RWPE1 (cell line): Measurements from ENCODE around the gene KIZ.

Experiments used
- CTCF ChIA-PET: fragments of 350-600 bp; sonication (Branson Sonifier 250); formaldehyde crosslinking; extraction: SDS; loops from one replicate; lab custom pipeline; 2021; lab: Yijun Ruan, JAX
- POLR2A ChIA-PET: fragments of 400-600 bp; formaldehyde crosslinking; extraction: SDS; loops from one replicate; lab custom pipeline; 2020; ENCODE audit warnings: antibody characterized with exemption; ENCODE audit not compliant: low non-redundant PET; lab: Yijun Ruan, JAX
- DNase-seq: peaks from one replicate; pipeline ENCODE4 v3.0.0; 2012; ENCODE audit warnings: low spot score
- H3K27ac ChIP-seq: fragments of 450-650 bp; 2 replicates; pipeline ENCODE4 v1.5.1; 2017
- CTCF ChIP-seq: fragments of 450-650 bp; conservative IDR thresholded peaks from 2 replicates; pipeline ENCODE4 v1.5.1; 2017; ENCODE audit warnings: low read depth, mild to moderate bottlenecking

Gene KIZ

DNA sequence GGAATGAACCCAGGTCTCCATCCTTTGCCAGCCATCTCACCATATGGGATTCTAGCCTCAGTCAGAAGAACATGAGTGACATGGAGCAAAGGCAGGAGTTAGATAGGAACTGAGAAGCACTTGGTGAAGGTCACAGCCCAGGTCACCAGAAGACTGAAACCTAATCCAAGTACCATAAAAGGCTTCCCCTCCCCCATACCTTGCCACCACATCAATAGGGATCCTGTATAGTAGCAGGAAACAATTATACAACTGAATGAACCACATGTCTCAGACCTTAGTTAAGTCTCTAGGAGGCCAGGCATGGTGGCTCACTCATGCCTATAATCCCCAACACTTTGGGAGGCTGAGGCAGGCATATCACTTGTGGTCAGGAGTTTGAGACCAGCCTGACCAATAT, 49.6 kb downstream of the KIZ start:
- ChIA-PET POLR2A (no interaction called here), CTCF (no interaction called here)
- no peak for TF ChIP-seq CTCF
- no peak overlapping the region for H3K27ac ChIP-seq
- DNase-seq = no peak

- H3K27ac ChIP-seq = no peak overlapping the region
- ChIA-PET CTCF (no interaction called here), POLR2A (no interaction called here)
- no peak for DNase-seq
- TF ChIP-seq CTCF = no peak
These were observed 51.9 kb downstream of the KIZ start for GRCh38 chr20:21177767-21178166.

DNA sequence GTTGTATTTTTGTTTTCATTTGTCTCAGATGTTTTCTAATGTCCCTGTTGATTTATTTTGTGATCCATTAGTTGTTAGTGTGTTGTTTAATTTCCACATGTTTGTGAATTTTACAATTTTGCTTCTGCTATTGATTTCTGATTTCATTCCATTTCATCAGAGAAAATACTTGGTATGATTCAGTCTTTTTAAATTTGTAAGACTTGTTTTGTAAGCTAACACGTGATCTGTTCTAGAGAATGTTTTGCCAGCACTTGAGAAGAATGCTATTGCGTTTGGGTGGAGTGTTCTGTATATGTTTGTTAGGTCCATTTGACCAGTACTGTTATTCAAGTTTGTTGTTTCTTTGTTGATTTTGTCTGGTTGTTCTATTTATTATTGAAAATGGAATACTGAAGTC, 53.9 kb downstream of the KIZ start:
- POLR2A ChIA-PET = no interaction called here
- DNase-seq = no peak
- CTCF ChIA-PET = no interaction called here
- no peak overlapping the region for H3K27ac ChIP-seq
- no peak for TF ChIP-seq CTCF

DNA sequence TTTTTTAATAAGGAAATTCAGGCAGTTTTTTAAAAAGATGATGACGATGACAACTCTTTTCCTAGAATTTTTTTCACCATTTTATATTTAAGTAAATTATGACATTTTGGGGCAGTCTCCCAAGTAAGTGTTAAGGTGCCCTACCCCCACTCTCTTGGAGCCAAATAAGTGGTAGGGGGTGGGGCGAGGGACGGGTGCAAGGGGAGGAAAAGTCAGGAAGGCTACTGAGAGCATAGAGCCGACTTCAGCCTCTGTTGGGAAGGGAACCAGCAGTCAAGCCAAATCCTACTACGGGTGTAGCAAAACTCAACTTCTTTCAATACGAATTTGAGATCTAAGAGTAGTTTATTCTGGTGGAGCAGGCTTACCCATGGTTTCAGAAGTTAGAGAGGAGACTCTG, 54.4 kb downstream of the KIZ start:
- ChIA-PET POLR2A (no interaction called here), CTCF (no interaction called here)
- TF ChIP-seq CTCF = no peak
- no peak for DNase-seq
- H3K27ac ChIP-seq = no peak overlapping the region

- DNase-seq = no peak
- CTCF ChIA-PET = no interaction called here
- H3K27ac ChIP-seq = no peak overlapping the region
- POLR2A ChIA-PET = no interaction called here
- TF ChIP-seq CTCF = no peak
These were observed 55.1 kb downstream of the KIZ start for GRCh38 chr20:21181028-21181427.

GRCh38 chr20:21182832-21183563, 57.1 kb downstream of the KIZ start:
- ChIA-PET CTCF (interaction anchor here (0.6 to 0.7 kb wide), 3 partner anchors 63 to 72 kb away, joined by 5 to 7 read pairs (median 5); no protein-coding TSS in a partner anchor), POLR2A (interaction anchor here (0.5 kb wide), 1 partner anchor 57 kb away, joined by 4 read pairs; no protein-coding TSS in a partner anchor)
- peak overlapping the region; percentile 82 for H3K27ac ChIP-seq
- no peak for TF ChIP-seq CTCF
- DNase-seq = peak; percentile 66
